GM19395 (cell line): ENCODE results near the gene TIMP4.

Source experiments
- ATAC-seq: cut with Tn5 transposase; IDR thresholded peaks from one replicate; pipeline ENCODE4 v1.9.1; 2021; ENCODE audit warnings: mild to moderate bottlenecking, moderate library complexity; ENCODE audit not compliant: unreplicated experiment

Gene TIMP4

DNA sequence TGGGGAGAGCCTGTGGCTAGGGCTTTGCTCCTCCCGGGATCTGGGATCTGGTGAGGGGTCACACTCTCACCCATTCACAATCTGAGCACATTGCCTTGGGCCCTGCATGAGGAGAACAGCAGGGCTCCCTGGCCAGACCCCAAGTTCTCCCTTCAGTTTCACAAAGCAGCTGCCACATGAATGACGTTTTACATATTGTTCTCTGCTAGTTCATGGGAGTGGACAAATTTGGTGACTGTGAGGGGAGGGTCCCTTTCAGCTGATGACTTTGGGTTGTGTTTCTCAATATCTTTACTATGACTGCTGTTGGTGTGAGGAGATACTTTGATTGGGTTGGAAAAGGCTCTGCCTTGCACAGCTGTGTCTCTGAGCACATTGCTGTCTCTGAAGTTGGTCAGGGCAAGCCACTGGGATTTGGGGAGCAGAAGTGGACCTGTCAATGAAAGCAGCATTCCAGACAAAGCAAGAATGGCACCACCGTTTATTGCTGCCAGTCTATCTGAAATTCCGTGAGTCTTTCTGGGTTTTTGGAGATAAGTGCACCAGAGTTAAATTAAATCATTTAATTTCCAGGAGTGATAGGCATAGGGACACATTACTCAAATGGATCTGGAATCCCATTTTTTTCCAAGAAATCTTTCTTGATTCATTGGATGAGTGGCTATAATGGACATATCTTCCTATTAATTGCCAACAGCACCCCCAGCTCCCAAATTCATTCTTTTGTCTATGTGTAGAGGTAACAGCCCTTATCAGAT, 10.3 kb downstream of the TIMP4 start:
- no peak for ATAC-seq

GRCh38 chr3:12147049-12147780, 11.5 kb downstream of the TIMP4 start:
- no peak for ATAC-seq

DNA sequence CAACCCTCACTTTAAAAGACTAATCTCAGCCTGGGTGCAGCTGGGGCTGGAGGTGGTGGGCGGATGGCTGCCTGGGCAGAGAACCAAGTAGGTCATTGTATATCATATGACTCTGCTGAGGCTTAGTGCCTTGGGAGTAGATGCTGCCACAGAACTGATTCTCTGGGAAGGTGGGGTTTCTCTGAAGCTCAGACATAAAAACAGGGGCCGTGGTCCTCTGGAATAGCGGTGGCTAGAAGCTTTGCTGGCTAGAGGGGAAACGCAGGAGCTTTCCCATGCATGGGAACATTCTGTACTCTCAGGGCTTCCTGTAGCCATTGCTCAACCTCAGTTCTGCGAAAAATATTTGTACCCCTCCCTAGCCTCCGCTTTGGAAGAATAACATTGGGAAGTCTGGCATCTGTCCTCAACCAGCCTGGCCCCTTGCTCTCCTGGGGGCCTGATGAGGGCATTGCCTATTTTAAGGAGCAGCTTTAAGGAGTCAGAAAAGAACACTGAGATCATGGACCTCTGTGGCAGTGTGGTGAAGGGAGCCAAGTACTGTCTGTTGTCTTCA, 14.7 kb downstream of the TIMP4 start:
- ATAC-seq, result no peak

- no peak for ATAC-seq
These were observed 16.2 kb downstream of the TIMP4 start for GRCh38 chr3:12142476-12142875.

DNA sequence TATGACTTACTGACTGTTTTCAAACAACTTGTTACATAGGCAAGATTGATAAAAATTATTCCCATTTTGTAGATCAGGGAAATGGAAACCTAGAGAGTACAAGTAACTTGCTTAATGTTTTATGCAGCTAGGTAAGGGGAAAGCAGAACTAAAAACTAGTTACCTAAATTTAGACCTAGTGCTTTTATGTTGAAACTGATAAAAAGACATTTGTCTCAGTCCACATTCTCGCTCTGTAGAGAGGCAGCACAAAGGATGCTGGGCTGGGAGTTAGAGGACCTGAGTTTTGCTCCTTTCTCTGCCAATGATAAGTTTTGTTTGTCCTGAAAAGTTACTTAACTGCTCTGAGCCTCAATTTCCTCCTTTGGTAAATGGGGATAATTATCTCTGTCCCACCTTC, 17.4 kb downstream of the TIMP4 start:
- no peak for ATAC-seq

GRCh38 chr3:12139111-12139511, 19.6 kb downstream of the TIMP4 start:
- ATAC-seq, result no peak

- ATAC-seq, result no peak
These were observed 20.7 kb downstream of the TIMP4 start for GRCh38 chr3:12138044-12138443.

DNA sequence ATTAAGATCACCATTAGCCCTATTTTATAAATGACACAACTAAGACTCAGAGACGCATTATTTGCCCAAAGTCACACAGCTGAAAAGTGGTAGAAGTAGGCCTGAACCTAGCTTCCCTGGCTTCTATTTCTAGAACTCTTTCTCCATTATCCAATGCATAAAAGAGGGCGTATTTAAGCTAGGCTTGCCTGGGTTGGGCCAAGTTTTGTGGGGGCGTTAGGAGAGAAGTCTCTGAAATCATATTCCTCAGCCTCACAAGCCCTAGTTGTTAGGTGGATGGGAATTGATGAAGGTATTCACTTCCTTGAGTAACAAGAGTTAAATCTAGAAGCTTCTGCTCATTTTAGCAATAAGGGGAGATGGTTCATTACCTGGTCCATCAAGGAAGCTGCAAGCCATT, 22.3 kb downstream of the TIMP4 start:
- ATAC-seq, result no peak

DNA sequence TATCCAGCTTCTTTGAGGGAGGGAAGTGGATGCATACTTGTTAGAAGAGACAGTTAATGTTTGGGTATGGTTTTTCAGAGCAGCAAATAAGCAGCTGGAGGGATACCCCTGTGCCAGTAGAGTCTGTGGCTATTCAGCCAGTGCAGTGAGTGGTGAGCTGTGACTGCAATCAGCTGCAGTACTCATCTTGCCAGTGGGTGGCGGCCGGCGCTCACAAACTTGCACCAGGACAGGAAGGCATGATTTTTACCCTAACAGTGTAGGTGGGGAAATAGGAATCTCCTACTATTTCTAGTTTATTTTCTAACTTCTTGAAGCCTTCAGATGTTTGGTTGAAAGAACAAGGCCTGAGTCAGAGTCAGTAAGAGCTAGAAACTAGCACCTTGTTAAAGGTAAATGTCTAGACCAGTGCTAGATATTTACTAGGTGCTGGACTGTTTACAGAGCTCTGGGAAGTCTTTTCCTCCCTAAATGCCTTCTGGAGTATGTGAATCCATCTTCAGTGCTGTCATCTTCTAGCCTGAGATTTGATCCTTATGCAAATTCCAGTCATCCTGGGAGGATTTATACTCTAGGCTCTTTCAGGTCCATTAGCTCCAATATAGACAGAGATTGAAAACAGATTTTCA, 23.6 kb downstream of the TIMP4 start:
- ATAC-seq, result peak; percentile 90

GRCh38 chr3:12132881-12133280, 25.8 kb downstream of the TIMP4 start:
- ATAC-seq, result no peak

- no peak for ATAC-seq
These were observed 27.2 kb downstream of the TIMP4 start for GRCh38 chr3:12131351-12132090.

GRCh38 chr3:12127391-12127790, 31.3 kb downstream of the TIMP4 start:
- no peak for ATAC-seq

DNA sequence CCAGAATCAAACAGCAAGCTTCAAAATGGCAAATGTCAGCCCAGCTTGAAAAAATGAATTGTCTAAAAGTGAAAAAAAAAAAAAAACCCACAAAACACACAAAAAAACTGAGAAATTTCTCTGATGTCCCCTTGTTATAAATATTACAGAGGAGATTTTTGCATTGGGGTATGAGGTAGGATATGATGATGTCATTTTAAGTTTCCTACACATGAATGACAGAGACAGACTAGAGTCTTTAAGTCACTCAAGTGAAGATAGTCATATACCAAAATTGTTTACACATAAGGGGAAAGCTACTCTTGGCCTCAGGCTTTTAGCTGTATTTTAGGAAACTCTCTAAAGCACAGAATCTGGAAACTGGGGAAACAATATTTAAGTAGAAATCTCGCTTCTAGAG, 32.9 kb downstream of the TIMP4 start:
- ATAC-seq, result no peak

- ATAC-seq, result no peak
These were observed 37.2 kb downstream of the TIMP4 start for GRCh38 chr3:12121466-12121865.

DNA sequence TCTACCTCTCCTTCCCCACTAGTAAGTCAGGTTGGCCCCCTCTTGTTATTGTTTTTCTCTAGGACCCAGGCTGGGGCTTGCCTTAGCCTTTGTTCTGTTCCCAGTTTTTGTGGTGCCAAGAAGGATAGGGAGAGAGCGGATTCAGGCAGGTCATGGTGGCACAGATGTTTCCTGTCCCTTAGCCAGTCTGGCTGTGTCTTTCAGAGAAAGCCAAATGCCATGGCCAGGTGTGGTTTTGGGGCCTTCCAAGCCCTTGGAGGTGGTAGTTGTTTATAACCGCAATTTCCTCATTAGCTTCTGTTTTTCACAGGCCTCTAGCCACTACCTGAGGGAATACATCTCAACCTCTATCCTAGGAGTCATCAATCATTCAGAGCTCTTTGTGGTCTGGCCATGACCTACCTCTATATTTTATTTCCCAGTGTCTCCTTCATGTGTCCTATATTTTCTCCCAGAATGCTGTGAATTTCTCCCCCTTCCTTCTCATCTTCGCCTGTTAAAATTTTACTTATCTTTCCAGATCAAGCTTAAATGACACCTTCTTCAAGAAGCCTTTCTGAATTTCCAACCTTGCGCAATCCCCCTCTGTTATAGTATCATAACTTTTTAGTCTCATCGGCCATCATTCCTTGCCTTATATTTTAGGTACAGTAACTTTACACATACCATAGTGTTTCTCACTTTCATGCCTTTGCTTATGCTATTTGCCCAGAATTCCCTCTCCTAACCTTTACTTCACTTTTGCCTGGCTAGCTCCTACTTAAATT, 38.2 kb downstream of the TIMP4 start:
- ATAC-seq, result no peak

DNA sequence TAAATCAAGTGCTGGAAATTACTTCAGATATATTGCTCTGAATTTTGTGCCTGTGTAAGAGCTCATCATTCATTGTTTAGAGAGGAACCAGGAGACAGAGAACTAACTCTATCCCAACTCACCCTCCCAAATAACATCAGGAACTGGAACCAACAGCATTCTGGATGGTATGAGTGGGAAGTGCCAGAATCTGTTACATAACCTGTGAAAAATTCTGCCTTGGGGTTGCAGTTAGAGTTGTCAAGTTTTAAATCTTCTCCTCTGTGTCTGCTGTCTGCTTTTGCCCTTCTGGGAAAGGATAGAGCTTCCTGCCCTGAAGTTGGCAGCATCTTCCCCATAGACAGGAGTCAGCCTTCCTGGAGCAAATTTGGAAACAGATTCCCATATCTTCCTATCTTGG, 41.2 kb downstream of the TIMP4 start:
- no peak for ATAC-seq

GRCh38 chr3:12116870-12117269, 41.8 kb downstream of the TIMP4 start:
- ATAC-seq, result no peak

- no peak for ATAC-seq
These were observed 42.9 kb downstream of the TIMP4 start for GRCh38 chr3:12115849-12116248.

DNA sequence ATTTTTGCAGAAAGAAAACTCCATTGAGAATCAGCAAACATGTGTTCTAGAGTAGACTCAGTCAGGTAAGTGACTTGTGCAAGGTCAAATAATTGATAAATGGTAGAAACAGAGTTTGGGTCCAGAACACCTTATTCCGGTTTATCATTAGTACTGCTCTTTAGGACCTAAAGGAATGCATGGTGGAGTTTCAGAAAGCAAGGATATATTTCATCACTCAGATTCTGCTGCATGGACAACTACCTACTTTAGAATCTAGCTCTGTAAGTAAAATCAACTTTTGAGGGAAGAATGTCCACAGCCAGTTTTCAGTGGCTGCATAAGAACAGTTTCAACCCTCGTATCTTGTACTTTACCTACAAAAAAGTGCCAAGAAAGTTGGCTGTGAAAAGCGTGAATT, 43.6 kb downstream of the TIMP4 start:
- no peak for ATAC-seq

DNA sequence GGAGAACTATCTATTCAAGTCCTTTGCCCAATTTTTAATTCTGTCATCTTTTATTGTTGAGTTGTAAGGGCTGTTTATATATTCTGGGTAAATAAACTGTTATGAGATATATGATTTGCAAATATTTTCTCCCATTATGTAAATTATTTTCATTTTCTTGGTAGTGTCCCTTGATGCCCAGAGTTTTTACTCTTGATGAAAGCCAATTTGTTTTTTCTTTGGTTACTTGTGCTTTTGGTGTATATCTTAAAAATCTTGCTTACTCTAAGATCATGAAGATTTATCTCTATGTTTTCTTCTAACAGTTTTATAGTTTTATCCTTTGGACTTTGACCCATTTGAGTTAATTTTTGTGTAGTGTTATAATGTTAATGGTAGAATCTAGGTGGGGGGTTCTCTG, 44.5 kb downstream of the TIMP4 start:
- ATAC-seq, result no peak
